Hypothalamus (tissue), 51 donors: ENCODE results near the gene C14orf119.

ENCODE experiments used
- DNase-seq, 51 donors: peaks; one replicate each; lab custom pipeline; 2025; lab: John Stamatoyannopoulos, UW

C14orf119 gene

DNA sequence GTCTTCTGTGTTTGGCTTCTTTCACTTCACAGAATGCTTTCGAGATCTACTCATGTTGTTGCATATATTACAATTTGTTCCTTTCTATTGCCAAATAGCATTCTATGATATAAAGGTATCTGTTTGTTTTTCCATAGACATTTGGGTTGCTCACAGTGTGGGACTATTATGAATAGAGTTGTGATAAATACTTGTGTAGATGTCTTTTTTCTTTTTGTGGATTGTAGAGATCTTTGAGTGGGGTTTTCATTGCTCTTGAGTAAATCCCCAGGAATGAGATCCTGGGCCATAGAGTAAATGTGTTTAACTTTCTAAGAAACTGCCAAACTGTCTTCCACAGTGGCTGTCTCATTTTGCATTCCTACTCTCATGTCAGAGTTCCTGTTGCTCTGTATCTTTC, 48.6 kb downstream of the C14orf119 start:
- DNase-seq: no peak

GRCh38 chr14:23145794-23146350, 50.6 kb downstream of the C14orf119 start:
- DNase-seq: no peak

DNA sequence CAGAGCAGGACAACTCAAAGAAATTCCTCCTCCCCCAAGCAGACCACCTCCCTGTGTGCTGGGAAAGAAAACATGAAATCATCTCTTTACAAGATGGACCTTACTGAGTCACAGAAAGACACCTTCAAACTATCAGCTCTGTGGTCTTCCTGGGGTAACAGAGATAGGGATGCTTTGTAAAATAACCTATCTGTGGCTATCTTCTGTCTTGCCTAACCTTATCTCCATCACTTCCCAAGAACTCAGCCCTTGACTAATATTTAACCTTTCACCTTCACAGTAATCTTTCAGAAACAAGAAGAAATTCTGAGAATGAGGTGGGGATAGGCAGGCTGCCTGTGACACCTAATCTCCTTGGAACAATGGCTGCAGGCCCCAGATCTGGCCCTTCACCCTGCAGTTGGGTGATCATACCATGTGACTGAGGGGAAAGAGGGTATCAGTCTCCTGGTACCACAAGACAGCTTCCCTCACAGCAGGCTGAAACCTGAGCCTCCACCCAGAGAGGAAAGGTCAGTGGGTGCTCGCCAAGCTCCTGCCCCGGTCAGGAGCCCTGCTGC, 51.1 kb downstream of the C14orf119 start:
- no peak for DNase-seq

DNA sequence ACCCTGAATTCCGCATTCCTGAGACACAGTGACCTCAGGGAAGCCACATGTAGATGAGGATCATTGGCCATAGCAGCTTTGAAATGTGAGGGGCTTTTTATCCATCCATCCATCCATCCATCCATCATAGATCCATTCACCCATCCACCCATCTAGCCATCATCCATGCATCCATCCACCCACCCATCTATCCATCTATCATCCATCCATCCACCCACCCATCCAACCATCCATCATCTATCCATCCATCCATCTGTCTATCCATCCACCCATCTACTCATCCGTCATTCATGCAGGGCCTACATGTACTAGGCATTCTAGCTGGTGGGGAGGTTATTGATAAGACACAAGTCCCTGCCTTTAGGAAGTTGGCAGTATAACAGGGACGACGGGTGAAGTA, 51.7 kb downstream of the C14orf119 start:
- no peak for DNase-seq

- peak in 7 of 51 donors; percentile 7 to 25 (median 16) for DNase-seq
Observed at GRCh38 chr14:23147676-23148075, 52.4 kb downstream of the C14orf119 start.

DNA sequence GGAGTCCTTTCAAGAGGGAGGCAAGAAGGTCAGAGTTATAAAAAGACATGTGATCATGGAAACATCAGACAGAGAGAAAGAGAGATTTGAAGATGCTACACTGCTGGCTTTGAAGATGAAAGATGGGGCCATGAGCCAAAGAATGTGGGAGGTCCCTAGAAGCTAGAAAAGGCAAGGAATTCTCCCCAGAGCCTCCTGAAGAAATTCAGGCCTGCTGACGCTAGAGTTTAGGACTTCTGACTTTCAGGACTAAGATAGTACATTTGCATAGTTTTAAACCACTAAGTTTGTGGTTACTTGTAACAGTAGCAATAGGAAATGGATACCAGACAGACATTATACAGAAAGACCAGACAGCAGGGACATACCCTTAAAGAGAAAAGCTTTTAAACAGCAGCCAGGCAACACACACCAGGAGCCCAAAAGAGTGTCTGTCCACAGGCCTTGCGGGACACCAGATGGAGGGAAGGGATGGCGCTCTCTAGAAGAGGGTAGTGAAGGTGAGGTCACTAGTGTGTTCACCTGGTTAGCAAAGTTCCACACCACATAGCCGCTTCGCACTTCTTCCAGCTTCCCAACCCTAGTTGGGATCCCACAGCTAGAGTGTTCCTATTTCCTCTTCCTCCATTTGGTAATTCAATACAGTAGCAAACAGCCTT, 53.4 kb downstream of the C14orf119 start:
- DNase-seq: no peak

- DNase-seq: no peak
Observed at GRCh38 chr14:23149745-23150144, 54.4 kb downstream of the C14orf119 start.
